GM18861 (cell line): ENCODE results near the gene PHACTR1.
"Not testable (repeated sequence)": the region's sequence is repeated elsewhere in the genome, so short reads cannot be mapped to it uniquely, and the experiment has no call there.

Experiments
- ATAC-seq: cut with Tn5 transposase; IDR thresholded peaks from one replicate; pipeline ENCODE4 v1.9.1; 2021; ENCODE audit not compliant: unreplicated experiment

Gene PHACTR1

DNA sequence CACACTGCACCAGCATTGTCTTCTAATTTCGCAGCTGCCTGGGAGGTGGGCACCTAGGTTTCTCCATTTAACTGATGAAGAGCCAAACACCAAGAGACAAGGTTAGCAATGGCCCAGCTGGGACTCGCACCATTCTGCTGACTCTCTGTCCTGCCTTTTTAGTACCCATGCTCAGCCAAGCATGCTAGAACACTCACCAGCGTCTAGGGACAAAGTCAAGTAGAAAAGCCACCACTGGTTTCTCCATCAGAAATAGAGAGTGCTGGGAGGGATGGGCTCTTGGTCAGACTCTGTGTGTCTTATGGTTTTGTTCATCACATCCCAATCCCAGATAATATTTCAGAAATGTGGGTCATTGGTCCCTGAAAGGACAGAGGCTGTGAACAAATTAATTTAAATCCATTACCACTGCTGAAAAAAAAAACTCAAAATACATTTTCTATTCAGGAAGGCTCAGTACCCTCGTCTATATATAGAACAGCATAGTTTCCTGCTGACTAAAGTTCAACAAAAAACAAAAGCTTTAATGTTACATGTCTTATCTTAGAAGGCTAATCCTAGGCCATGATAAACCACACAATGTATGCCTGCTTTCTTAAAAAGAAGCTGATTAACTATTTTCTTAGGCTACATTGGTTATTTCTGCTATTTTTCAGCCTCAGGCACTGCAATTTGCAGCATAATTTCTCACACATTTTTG lies 500.8 kb downstream of the PHACTR1 start:
- no peak for ATAC-seq

DNA sequence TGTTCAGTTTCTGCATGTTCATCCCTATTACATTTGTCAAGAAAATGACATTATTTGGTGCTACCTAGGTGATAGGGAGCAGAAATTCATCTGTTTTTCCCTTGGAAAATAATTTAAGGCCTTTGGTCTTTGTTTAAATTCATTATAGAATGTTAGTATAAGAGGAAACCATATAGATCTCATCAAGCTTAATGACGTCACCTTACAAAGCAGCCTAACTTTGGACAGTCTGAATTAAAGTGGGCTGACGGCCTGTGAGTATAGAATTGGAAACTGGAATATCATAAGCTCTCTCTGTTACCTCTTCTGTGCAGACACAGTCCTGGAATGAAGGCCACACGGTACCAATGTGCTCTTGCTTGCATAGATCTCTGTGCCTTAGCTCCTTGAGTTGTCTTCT lies 503.7 kb downstream of the PHACTR1 start:
- ATAC-seq: no peak

DNA sequence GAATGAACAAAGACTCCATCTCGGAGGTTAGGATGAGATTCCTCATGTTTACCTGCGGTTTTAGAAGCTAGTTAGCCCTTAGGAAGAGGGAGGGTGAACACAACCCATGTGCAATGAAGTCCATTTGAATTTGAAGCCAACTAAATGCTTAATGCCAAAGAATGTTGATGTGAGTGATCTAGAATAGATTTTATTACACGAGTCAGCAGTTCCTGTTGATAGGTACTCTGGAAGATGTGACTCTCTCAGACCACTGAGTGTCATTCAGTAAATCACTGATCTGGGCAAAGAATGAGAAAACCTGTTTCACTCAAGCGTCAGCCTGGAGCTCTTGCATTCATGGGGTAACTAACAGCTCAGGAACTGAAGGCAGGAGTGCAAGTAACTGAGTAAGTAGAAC lies 505.5 kb downstream of the PHACTR1 start:
- ATAC-seq: no peak

GRCh38 chr6:13226071-13226470 lies 509.5 kb downstream of the PHACTR1 start:
- ATAC-seq: no peak

DNA sequence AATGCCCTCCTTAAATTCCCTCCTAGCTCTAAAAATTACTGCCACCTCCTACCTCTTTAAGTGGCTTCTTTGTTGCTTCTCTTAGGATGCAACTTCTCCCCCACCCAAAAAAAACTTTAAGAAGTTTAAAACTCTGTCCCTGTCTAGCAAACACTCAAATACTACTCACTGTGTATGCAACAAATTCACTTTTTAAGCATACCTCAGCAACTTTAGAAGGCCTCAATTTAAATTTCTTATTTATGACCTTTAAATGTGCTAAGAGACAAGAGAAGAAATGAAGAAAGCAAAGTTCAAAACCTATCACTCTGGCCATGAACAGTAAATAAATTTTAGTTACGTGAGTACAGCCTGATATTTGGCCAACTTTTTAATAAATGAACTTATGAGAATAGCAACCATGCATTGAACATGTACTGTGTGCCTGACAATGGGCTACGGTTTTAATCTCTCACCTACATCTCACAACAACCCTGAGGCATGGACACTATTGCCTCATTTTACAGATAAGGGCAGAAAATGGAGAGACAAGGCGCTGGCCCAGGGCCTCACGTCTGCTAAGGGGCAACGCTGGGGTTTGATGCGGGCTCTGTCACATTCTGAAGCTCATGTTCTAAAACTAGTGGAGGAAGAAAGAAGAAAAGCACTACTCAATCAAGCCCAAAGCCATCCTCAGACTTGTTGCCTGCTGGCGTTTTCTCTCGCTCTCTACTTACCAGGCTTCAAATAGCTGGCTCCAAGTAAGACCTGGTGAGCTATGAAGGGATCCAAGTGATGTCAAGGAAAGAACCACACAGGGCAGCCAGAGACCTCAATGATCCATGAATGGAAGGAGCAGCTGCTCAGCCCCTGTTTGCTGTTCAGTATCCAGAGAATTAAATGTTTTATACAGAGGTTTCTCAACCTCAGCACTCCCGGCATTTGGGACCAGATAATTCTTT lies 512.0 kb downstream of the PHACTR1 start:
- ATAC-seq: no peak

- peak; percentile 79 for ATAC-seq
Measured at GRCh38 chr6:13229205-13230085, 512.9 kb downstream of the PHACTR1 start.

- no peak for ATAC-seq
Measured at GRCh38 chr6:13233106-13233505, 516.5 kb downstream of the PHACTR1 start.

- ATAC-seq: no peak
Measured at GRCh38 chr6:13234130-13234529, 517.6 kb downstream of the PHACTR1 start.

DNA sequence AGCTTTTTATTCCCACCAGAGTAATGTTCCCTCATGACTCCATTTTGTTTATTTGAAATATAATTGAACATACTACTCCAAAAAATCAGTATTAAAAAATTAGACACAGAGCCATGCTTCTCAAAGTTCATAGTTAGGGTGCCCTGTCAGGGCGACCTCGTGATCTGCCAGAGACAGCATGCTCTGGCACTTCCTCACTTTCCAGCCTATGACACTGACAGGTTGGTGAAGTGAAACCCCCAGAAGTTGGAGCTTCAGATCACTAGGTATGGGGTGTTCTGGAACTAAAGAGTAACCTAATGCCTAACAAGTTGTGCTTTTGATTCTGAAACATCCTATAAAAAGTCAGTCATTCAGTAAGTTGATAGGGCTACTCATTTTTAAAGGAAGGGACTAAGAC lies 518.8 kb downstream of the PHACTR1 start:
- ATAC-seq: no peak

GRCh38 chr6:13237318-13237717 lies 520.8 kb downstream of the PHACTR1 start:
- no peak for ATAC-seq

DNA sequence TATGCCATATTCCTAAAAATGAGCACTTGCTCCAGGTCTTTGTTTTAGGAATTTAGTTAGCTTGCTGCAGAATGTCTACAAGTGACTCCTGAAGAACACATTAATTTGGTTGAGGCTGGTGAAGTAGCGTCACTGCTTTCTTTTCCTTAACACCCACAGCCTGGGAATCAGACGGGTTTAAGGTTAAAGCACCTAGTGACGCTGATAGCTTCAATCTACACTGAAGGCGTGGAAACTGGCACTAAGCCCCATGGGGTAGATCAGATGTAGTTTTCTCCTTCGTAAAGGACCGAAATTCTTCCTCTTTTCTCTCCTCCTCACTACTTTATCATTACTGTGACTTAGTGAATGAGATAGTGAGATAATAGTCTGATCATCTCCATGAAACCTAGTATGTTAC lies 521.5 kb downstream of the PHACTR1 start:
- no peak for ATAC-seq

DNA sequence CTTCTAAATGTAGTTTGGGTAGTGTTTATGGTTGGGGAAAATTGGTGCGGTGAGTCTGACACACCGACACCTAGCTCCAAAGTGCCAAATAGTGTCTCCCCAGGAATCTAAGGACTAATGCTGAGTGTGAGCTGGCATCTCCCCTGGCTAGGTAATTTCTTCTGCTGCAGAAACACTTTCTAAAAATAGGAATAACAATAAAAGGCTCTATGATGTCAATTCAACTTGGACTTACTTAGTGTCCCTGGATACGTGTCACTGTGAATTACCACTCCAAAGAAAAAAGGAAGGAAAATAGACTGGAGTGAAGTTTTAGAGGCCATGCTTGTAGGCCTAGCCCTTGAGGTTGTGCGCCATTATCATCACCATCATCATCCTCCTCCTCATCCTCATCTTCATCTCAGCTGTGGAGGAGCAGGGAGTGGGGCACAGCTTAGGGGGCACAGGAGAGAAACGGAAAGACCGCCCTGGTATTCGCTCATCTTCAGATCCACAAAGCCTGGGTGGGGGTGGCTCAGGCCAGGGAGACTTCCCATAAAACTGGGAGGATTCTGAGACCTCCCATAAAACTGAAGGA lies 522.2 kb downstream of the PHACTR1 start:
- ATAC-seq: no peak

- ATAC-seq: no peak
Measured at GRCh38 chr6:13239530-13240455, 523.2 kb downstream of the PHACTR1 start.

GRCh38 chr6:13241364-13241763 lies 524.8 kb downstream of the PHACTR1 start:
- no peak for ATAC-seq

DNA sequence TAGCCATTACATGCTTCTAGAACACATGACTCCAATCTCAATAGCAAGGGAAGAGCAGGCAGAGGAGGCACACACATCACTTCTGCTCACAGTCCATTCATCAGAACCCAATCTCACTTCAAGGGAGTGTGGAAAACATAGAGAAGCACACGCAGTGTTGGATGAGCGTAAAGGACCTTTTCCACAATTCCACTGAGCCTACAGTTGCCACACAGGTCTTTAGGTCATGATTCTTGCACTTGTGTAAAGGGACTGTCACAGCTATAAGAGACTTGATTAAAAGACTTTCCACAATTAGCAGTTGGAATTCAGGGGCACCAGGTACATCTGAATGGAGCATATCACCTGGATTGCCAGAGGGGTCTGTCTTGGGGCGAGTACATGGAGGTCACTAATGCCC lies 525.6 kb downstream of the PHACTR1 start:
- no peak for ATAC-seq

- no peak for ATAC-seq
Measured at GRCh38 chr6:13242590-13242989, 526.0 kb downstream of the PHACTR1 start.

DNA sequence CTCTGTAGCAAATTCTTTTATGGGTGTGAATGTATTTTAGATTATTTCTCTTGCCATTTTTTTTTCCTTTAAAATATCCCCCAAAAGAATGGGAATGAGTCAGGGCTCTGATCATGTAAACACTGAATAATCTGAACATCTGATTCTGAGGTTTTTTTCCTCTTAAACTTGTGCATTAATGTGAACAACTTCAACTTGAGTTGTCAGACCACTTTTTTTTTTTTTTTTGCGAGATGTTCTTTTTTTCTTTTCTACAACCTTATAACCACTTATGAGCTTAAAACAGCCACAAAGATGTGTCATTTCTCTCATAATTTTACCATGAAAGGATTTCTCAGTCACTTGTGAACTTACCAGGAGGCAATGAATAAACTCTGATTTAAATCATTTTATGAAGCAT lies 526.5 kb downstream of the PHACTR1 start:
- ATAC-seq: no peak

- not testable (repeated sequence) for ATAC-seq
Measured at GRCh38 chr6:13243745-13244144, 527.2 kb downstream of the PHACTR1 start.

DNA sequence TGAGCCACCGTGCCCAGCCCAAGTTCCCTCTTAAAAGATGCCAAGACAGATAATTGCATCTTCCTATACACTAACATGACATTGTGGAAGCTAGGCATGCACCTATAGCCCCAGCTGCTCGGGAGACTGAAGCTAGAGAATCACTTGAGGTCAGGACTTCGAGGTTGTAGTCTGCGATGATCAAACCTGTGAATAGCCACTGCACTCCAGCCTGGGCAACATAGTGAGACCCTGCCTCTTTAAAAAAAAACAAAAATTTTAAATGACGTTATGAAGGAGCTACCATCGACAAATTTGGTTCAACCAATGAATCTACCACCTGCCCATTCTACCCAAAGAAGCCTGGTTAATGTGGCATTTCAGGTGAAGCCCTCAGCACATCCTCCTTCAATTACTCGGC lies 531.1 kb downstream of the PHACTR1 start:
- no peak for ATAC-seq

- ATAC-seq: no peak
Measured at GRCh38 chr6:13248053-13248452, 531.5 kb downstream of the PHACTR1 start.
